Measurements from ENCODE around the gene PRDM15. TPM values are rescaled to one million over a fixed set of nuclear protein-coding genes. Genes with fewer than 3 reads are reported as not detected.

The PRDM15 gene
- total RNA-seq, 1 experiment from 2014 or later: 10.4 TPM

DNA sequence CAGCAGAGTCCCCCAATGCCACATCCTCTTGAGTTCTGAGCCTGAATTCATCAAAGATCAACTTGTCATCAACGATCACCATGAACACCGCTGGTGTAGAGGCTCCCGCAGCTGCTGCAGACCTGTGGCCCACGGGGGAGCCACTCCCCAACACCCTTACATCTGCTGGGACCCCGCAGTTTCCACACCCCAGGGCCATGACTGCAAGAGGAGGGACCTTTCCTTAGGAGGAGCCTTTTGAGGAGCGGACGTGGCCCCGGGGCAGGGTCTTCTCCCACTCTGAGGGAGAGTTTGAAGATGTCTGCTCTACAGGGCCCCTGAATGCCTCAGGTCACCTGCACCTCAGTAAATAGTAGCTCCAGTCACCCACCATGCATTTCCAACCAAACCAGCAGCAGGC lies 2.7 kb downstream of the PRDM15 start:
- no peak for DNase-seq
- intact Hi-C loops (cut with micrococcal nuclease; ENCODE audit: unreplicated experiment): loop anchor here (10.0 kb wide), 1 partner anchor 238 kb away; no protein-coding TSS in a partner anchor
- Mint-ChIP-seq H3K27me3 (ENCODE audit: unreplicated experiment) (no peaks in the 10 kb centered on the region), H3K4me3 (ENCODE audit: low read depth, unreplicated experiment) (no peak overlapping the region), H3K9me3 (ENCODE audit: low read depth, unreplicated experiment) (no peaks in the 10 kb centered on the region), H3K4me1 (ENCODE audit: low read depth, unreplicated experiment) (no peaks in the 10 kb centered on the region), H3K27ac (ENCODE audit: unreplicated experiment) (no peak overlapping the region), H3K36me3 (ENCODE audit: insufficient read depth, unreplicated experiment) (peaks cover 9% of the 10 kb centered on the region)
- CTCF ChIA-PET: no interaction called here
- TF ChIP-seq, protein P1, sequence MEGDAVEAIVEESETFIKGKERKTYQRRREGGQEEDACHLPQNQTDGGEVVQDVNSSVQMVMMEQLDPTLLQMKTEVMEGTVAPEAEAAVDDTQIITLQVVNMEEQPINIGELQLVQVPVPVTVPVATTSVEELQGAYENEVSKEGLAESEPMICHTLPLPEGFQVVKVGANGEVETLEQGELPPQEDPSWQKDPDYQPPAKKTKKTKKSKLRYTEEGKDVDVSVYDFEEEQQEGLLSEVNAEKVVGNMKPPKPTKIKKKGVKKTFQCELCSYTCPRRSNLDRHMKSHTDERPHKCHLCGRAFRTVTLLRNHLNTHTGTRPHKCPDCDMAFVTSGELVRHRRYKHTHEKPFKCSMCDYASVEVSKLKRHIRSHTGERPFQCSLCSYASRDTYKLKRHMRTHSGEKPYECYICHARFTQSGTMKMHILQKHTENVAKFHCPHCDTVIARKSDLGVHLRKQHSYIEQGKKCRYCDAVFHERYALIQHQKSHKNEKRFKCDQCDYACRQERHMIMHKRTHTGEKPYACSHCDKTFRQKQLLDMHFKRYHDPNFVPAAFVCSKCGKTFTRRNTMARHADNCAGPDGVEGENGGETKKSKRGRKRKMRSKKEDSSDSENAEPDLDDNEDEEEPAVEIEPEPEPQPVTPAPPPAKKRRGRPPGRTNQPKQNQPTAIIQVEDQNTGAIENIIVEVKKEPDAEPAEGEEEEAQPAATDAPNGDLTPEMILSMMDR (IDR thresholded peaks at IDR 0.05; ENCODE audit: unreplicated experiment): no peak
- BruUV-seq (replicated peaks): no TSS peak

DNA sequence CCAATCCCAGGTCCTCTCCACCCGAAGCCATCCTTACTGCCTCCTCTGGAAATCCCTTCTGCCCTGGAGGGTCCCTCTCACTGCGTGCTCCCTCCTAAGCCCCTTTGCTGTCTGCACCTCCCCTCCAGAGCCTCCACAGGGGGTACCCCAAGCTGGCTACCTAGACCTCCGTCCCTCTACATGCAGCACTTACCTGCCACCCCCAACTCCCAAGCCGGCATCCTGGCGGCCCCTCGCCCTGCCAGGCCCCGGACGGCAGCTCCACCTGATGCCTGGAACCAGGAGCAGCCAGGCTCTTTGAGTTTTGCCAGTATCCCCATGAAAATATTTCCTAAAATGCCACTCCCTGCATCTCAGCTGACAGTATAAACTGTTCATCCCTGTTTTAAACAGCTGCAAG lies 4.1 kb downstream of the PRDM15 start:
- Mint-ChIP-seq H3K27ac (ENCODE audit: unreplicated experiment) (no peak overlapping the region), H3K4me3 (ENCODE audit: low read depth, unreplicated experiment) (no peak overlapping the region), H3K36me3 (ENCODE audit: insufficient read depth, unreplicated experiment) (peaks cover 9% of the 10 kb centered on the region), H3K4me1 (ENCODE audit: low read depth, unreplicated experiment) (no peaks in the 10 kb centered on the region), H3K27me3 (ENCODE audit: unreplicated experiment) (no peaks in the 10 kb centered on the region), H3K9me3 (ENCODE audit: low read depth, unreplicated experiment) (no peaks in the 10 kb centered on the region)
- no TSS peak for BruUV-seq (replicated peaks)
- TF ChIP-seq, protein P1 (IDR thresholded peaks at IDR 0.05; ENCODE audit: unreplicated experiment): no peak
- intact Hi-C loops (cut with micrococcal nuclease; ENCODE audit: unreplicated experiment): loop anchor here (10.0 kb wide), 1 partner anchor 240 kb away; no protein-coding TSS in a partner anchor
- DNase-seq: no peak
- CTCF ChIA-PET: no interaction called here

DNA sequence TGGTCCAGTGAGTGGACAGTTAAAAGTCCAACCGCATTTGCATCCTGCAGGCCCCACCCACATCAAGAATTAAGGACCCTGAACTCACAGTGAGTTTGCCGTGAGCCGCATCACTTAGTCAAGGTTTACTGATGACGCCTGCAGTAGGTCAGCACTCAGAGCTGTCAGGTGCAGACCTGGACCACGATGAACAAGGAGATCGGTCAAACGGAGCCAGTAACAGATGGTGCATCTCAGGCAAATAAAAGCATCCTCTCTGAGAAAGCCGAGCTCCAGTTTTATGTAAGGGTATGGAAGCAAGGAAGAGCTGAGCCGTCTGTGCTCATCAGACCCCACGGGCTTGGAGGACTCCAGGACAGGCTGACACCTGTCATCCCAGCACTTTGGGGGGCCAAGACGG lies 4.5 kb downstream of the PRDM15 start:
- intact Hi-C loops (cut with micrococcal nuclease; ENCODE audit: unreplicated experiment): loop anchor here (10.0 kb wide), 1 partner anchor 240 kb away; no protein-coding TSS in a partner anchor
- DNase-seq: no peak
- no peaks in the 10 kb centered on the region for H3K27me3 Mint-ChIP-seq (ENCODE audit: unreplicated experiment)
- BruUV-seq (replicated peaks): no TSS peak
- TF ChIP-seq, protein P1 (IDR thresholded peaks at IDR 0.05; ENCODE audit: unreplicated experiment): no peak
- CTCF ChIA-PET: no interaction called here
- H3K27ac Mint-ChIP-seq (ENCODE audit: unreplicated experiment): no peak overlapping the region
- H3K4me3 Mint-ChIP-seq (ENCODE audit: low read depth, unreplicated experiment): no peak overlapping the region
- H3K9me3 Mint-ChIP-seq (ENCODE audit: low read depth, unreplicated experiment): no peaks in the 10 kb centered on the region
- H3K36me3 Mint-ChIP-seq (ENCODE audit: insufficient read depth, unreplicated experiment): peaks cover 9% of the 10 kb centered on the region
- no peaks in the 10 kb centered on the region for H3K4me1 Mint-ChIP-seq (ENCODE audit: low read depth, unreplicated experiment)

DNA sequence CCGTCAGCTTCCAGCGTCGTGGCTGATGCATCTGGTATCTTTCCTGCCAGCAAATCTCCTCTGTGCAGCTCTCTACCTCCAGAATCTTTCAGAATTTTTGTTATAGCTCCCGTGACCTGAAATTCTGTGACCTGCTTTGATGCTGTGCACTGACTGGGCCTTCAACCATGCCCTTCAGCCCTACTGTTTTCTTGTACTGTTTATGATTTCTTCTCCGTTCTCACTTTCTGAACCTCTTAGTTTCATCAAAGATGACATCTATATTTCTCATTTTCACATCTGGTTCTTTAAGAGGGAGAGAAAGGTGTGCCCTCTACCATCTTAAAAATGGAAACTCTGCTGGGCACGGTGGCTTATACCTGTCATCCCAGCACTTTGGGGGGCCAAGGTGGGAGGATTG lies 5.7 kb downstream of the PRDM15 start:
- CTCF ChIA-PET: no interaction called here
- intact Hi-C loops (cut with micrococcal nuclease; ENCODE audit: unreplicated experiment): loop anchor here (10.0 kb wide), 1 partner anchor 241 kb away; no protein-coding TSS in a partner anchor
- H3K9me3 Mint-ChIP-seq (ENCODE audit: low read depth, unreplicated experiment): no peaks in the 10 kb centered on the region
- DNase-seq: no peak
- TF ChIP-seq, protein P1 (IDR thresholded peaks at IDR 0.05; ENCODE audit: unreplicated experiment): no peak
- peaks cover 7% of the 10 kb centered on the region for H3K36me3 Mint-ChIP-seq (ENCODE audit: insufficient read depth, unreplicated experiment)
- H3K4me1 Mint-ChIP-seq (ENCODE audit: low read depth, unreplicated experiment): no peaks in the 10 kb centered on the region
- no peaks in the 10 kb centered on the region for H3K27me3 Mint-ChIP-seq (ENCODE audit: unreplicated experiment)
- BruUV-seq (replicated peaks): no TSS peak
- no peak overlapping the region for H3K27ac Mint-ChIP-seq (ENCODE audit: unreplicated experiment)
- no peak overlapping the region for H3K4me3 Mint-ChIP-seq (ENCODE audit: low read depth, unreplicated experiment)

Measured in Calu3 (cell line).